DND-41 (cell line): Measurements from ENCODE around the gene TLE4.

Experiments
- ATAC-seq: fragments of 200-7000 bp; cut with Tn5 transposase; 3 replicates; pipeline ENCODE4 v1.9.1; 2021; ENCODE audit warnings: low read depth; ENCODE audit not compliant: insufficient read depth
- DNase-seq: peaks from one replicate; pipeline ENCODE4 v3.0.0-alpha.2; 2020
- H2AFZ ChIP-seq: 2 replicates; pipeline ENCODE4 v1.6.0; 2012; ENCODE audit warnings: low read depth, low read length
- H3K27ac ChIP-seq: 2 replicates; pipeline ENCODE4 v1.5.1; 2012; ENCODE audit warnings: low read length, inconsistent platforms
- H3K27me3 ChIP-seq: fragments of 200-600 bp; sonication (generic); 2 replicates; pipeline ENCODE4 v1.6.0; 2012; ENCODE audit warnings: low read length, mild to moderate bottlenecking, inconsistent platforms; ENCODE audit not compliant: insufficient read depth, poor library complexity
- H3K36me3 ChIP-seq: 2 replicates; pipeline ENCODE4 v1.5.1; 2012; ENCODE audit warnings: low read length, inconsistent platforms; ENCODE audit not compliant: insufficient read depth
- H3K4me1 ChIP-seq: 2 replicates; pipeline ENCODE4 v1.5.1; 2012; ENCODE audit warnings: mild to moderate bottlenecking, low read length; ENCODE audit not compliant: insufficient read depth
- H3K4me2 ChIP-seq: 2 replicates; pipeline ENCODE4 v1.6.0; 2012; ENCODE audit warnings: mild to moderate bottlenecking, moderate library complexity, low read length, inconsistent platforms; ENCODE audit not compliant: insufficient read depth
- H3K4me3 ChIP-seq, 2 experiments: fragments of 200-600 bp in 1 of 2; shearing (Covaris generic) in 1 of 2; 2 replicates each; pipeline ENCODE4 v1.5.1; 2012 to 2016; ENCODE audit warnings: inconsistent platforms in 2 of 2, low read length in 2 of 2, mild to moderate bottlenecking in 2 of 2, low read depth in 1 of 2, moderate library complexity in 1 of 2
- H3K79me2 ChIP-seq: 2 replicates; pipeline ENCODE4 v1.6.0; 2012; ENCODE audit warnings: low read length, inconsistent platforms; ENCODE audit not compliant: insufficient read depth
- H3K9ac ChIP-seq: 2 replicates; pipeline ENCODE4 v1.6.0; 2012; ENCODE audit warnings: low read depth, mild to moderate bottlenecking, inconsistent platforms, low read length, moderate library complexity
- H3K9me3 ChIP-seq: 2 replicates; pipeline ENCODE4 v1.5.1; 2012; ENCODE audit warnings: low read length, moderate library complexity, mild to moderate bottlenecking, inconsistent platforms; ENCODE audit not compliant: insufficient read depth, severe bottlenecking
- H4K20me1 ChIP-seq: 2 replicates; pipeline ENCODE4 v1.6.0; 2012; ENCODE audit warnings: low read length; ENCODE audit not compliant: insufficient read depth
- EZH2 ChIP-seq: IDR thresholded peaks from 3 replicates; pipeline ENCODE4 v1.6.1; 2012; ENCODE audit warnings: borderline replicate concordance, low read depth, mild to moderate bottlenecking, moderate library complexity, low read length, inconsistent platforms; ENCODE audit not compliant: severe bottlenecking
- TF ChIP-seq, protein P1 (sequence below): IDR thresholded peaks from 2 replicates; pipeline ENCODE4 v1.5.1; 2012; ENCODE audit warnings: borderline replicate concordance, low read length, moderate library complexity, mild to moderate bottlenecking; ENCODE audit not compliant: poor library complexity, severe bottlenecking; ENCODE audit errors: extremely low read depth

Gene TLE4

DNA sequence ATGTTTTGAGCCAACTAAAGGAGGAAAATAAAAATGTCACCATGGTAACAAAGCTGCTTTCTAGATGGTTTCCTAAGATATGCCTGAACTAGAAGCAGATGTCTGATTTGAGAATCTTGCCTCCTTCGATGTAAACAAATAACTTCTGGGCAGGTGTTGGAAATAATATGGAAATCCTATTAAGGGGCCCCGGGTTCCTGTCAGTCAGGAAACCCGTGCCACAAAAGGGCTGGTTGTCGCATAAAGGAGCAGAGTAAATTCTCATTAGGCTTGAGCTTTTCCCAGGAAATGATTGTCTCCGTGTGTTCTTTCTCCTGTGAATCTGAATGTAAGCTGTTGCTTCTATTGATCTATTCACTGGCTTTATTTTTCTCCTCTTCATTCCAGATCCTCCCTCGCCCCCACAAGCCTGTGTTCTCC is 90.8 kb downstream of the TLE4 start:
- Histone ChIP-seq H3K36me3 (no peaks in the 10 kb centered on the region), H3K4me2 (no peak overlapping the region), H3K79me2 (no peaks in the 10 kb centered on the region), H3K27me3 (no peaks in the 10 kb centered on the region), H4K20me1 (no peaks in the 10 kb centered on the region), H2AFZ (no peak overlapping the region), H3K27ac (no peak overlapping the region), H3K4me3 (no peak overlapping the region), H3K9me3 (no peaks in the 10 kb centered on the region), H3K4me1 (peaks cover 23% of the 10 kb centered on the region), H3K9ac (no peak overlapping the region)
- ATAC-seq (peak; percentile 58; the same call in 2 of the 3 replicates), DNase-seq (no peak)
- TF ChIP-seq, protein P1, sequence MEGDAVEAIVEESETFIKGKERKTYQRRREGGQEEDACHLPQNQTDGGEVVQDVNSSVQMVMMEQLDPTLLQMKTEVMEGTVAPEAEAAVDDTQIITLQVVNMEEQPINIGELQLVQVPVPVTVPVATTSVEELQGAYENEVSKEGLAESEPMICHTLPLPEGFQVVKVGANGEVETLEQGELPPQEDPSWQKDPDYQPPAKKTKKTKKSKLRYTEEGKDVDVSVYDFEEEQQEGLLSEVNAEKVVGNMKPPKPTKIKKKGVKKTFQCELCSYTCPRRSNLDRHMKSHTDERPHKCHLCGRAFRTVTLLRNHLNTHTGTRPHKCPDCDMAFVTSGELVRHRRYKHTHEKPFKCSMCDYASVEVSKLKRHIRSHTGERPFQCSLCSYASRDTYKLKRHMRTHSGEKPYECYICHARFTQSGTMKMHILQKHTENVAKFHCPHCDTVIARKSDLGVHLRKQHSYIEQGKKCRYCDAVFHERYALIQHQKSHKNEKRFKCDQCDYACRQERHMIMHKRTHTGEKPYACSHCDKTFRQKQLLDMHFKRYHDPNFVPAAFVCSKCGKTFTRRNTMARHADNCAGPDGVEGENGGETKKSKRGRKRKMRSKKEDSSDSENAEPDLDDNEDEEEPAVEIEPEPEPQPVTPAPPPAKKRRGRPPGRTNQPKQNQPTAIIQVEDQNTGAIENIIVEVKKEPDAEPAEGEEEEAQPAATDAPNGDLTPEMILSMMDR: no peak
- TF ChIP-seq EZH2: no peak

DNA sequence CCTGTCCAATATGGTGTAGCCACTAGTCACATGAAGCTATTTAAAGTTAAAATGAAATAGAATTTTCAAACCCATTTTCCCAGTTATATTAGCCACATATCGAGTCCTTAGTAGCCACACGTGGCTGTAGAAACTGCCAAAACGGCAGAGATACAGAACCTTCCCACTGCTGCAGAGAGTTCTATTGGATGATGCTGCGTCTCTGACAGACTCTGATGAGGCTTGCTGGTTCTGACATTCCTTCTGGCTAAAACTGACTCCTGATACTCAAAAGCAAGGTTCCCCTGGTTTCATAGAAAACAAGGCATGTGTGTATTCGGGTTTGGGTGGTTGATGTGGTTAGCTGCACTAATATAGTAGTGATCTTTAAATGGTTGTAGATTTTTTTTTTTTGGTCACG is 91.5 kb downstream of the TLE4 start:
- H3K4me1 ChIP-seq: peaks cover 23% of the 10 kb centered on the region
- H3K27ac ChIP-seq: no peak overlapping the region
- no peak overlapping the region for H3K4me2 ChIP-seq
- no peaks in the 10 kb centered on the region for H3K79me2 ChIP-seq
- no peaks in the 10 kb centered on the region for H3K27me3 ChIP-seq
- ATAC-seq (no peak), DNase-seq (no peak)
- no peak overlapping the region for H2AFZ ChIP-seq
- no peaks in the 10 kb centered on the region for H3K36me3 ChIP-seq
- peaks cover 5% of the 10 kb centered on the region; the same call in 1 of the 2 replicates for H4K20me1 ChIP-seq
- no peak overlapping the region for H3K9ac ChIP-seq
- TF ChIP-seq, protein P1: no peak
- TF ChIP-seq EZH2: no peak
- H3K9me3 ChIP-seq: no peaks in the 10 kb centered on the region
- no peak overlapping the region for H3K4me3 ChIP-seq

GRCh38 chr9:79663878-79664277 is 92.1 kb downstream of the TLE4 start:
- no peaks in the 10 kb centered on the region for H3K79me2 ChIP-seq
- no peak overlapping the region for H3K4me3 ChIP-seq
- no peaks in the 10 kb centered on the region for H3K36me3 ChIP-seq
- no peak overlapping the region for H2AFZ ChIP-seq
- no peak overlapping the region for H3K27ac ChIP-seq
- no peak overlapping the region for H3K9ac ChIP-seq
- no peak for ATAC-seq
- no peak for TF ChIP-seq EZH2
- TF ChIP-seq, protein P1: no peak
- no peaks in the 10 kb centered on the region for H3K27me3 ChIP-seq
- H3K9me3 ChIP-seq: no peaks in the 10 kb centered on the region
- peaks cover 5% of the 10 kb centered on the region; the same call in 1 of the 2 replicates for H4K20me1 ChIP-seq
- peaks cover 23% of the 10 kb centered on the region for H3K4me1 ChIP-seq
- H3K4me2 ChIP-seq: no peak overlapping the region
- DNase-seq: no peak

DNA sequence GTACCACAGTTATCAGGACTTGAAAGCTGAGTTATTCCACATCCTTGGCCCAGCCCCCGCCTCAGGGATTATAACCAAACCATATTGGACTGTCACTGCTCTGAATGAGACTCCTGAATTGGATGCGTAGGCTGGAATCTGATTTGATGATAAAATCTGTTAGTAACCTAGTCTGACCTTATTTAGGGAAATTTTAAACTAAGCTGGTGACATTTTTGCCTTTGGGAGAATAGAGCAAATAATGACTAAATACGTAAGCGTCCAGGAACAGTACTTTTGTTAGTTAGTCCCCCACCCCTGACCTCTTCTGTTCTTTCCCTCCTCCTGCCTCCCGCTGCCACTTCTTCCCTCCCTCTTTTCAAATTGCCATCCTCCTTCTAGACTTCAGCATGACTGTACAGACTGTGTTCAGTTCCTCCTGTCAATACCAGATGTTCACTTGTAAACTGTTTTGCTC is 92.6 kb downstream of the TLE4 start:
- Histone ChIP-seq H3K4me3 (no peak overlapping the region), H3K4me1 (peaks cover 23% of the 10 kb centered on the region), H4K20me1 (peaks cover 5% of the 10 kb centered on the region; the same call in 1 of the 2 replicates), H3K79me2 (no peaks in the 10 kb centered on the region), H3K27me3 (no peaks in the 10 kb centered on the region), H3K9ac (no peak overlapping the region), H2AFZ (no peak overlapping the region), H3K4me2 (no peak overlapping the region), H3K27ac (no peak overlapping the region), H3K36me3 (no peaks in the 10 kb centered on the region), H3K9me3 (no peaks in the 10 kb centered on the region)
- DNase-seq (no peak), ATAC-seq (no peak)
- TF ChIP-seq EZH2: no peak
- TF ChIP-seq, protein P1: no peak
